GM12878 (cell line): Measurements from ENCODE around the gene RCOR1. TPM values are rescaled to one million over a fixed set of nuclear protein-coding genes. Genes with fewer than 3 reads are reported as not detected.
A peak's percentile ranks its signal among the peaks of the same experiment; 100 is the strongest.

Experiments used
- E2F8 ChIP-seq: fragments of 450-650 bp; IDR thresholded peaks from 2 replicates; pipeline ENCODE4 v1.6.1; 2018; ENCODE audit warnings: mild to moderate bottlenecking, low read depth, moderate library complexity; ENCODE audit not compliant: partially characterized antibody
- IRF5 ChIP-seq: fragments of 450-650 bp; IDR thresholded peaks from 2 replicates; pipeline ENCODE4 v1.6.1; 2017; ENCODE audit warnings: borderline replicate concordance
- MEF2B ChIP-seq: fragments of 450-650 bp; IDR thresholded peaks from 2 replicates; pipeline ENCODE4 v1.6.1; 2018; ENCODE audit warnings: mild to moderate bottlenecking, moderate library complexity; ENCODE audit not compliant: partially characterized antibody, poor library complexity, severe bottlenecking
- NFIC ChIP-seq: IDR thresholded peaks from 2 replicates; pipeline ENCODE4 v1.6.1; 2012; ENCODE audit warnings: low read depth, mild to moderate bottlenecking, inconsistent platforms, low read length, moderate library complexity
- PRDM15 ChIP-seq: fragments of 450-650 bp; formaldehyde crosslinking; IDR thresholded peaks from 2 replicates; pipeline ENCODE4 v1.4.0; 2020; ENCODE audit warnings: mild to moderate bottlenecking, moderate library complexity
- RB1 ChIP-seq: fragments of 450-650 bp; formaldehyde crosslinking; IDR thresholded peaks from 2 replicates; pipeline ENCODE4 v1.6.1; 2017; ENCODE audit warnings: mild to moderate bottlenecking, borderline replicate concordance
- SIN3A ChIP-seq: IDR thresholded peaks from 2 replicates; pipeline ENCODE4 v1.6.1; 2012; ENCODE audit warnings: low read depth, low read length, improper control_type of control experiment
- SREBF2 ChIP-seq: IDR thresholded peaks from 2 replicates; pipeline ENCODE4 v1.6.1; 2012; ENCODE audit warnings: mild to moderate bottlenecking, low read length
- USF1 ChIP-seq: IDR thresholded peaks from 2 replicates; pipeline ENCODE4 v1.6.1; 2011; ENCODE audit warnings: borderline replicate concordance, low read depth, mild to moderate bottlenecking, moderate library complexity, mixed read lengths, low read length; ENCODE audit not compliant: insufficient read depth; ENCODE audit errors: extremely low read length
- polyA plus RNA-seq, 11 experiments: library from polyadenylated mRNA; depleted of rRNA in 4 of 11; unstranded in 6 of 11; stranded (reverse) in 5 of 11; fragments of >200 nt; fragmentation: Nextera tagmentation in 4 of 11; fragmentation: Illumina TruSeq in 1 of 11; extraction: Ambion mirVana in 4 of 11; extraction: Trizol in 1 of 11; gene quantifications; 1 replicate in 1 of 11; 2 replicates in 10 of 11; pipeline versions ENCODE4 v1.2.1 to v1.2.3, GENCODE V29; 2011 to 2016; ENCODE audit warnings: inconsistent platforms in 2 of 11, missing spikeins in 2 of 11, low read depth in 1 of 11
- total RNA-seq, 4 experiments: library from RNA; depleted of rRNA in 3 of 4; stranded (reverse); fragments of >200 nt in 3 of 4; fragmentation: Illumina TruSeq in 1 of 4; extraction: Trizol in 1 of 4; gene quantifications; 2 replicates each; pipeline versions ENCODE4 v1.2.1 to v1.2.3, GENCODE V29; 2013 to 2021
- TF ChIP-seq, protein P1 (sequence below): fragments of 450-650 bp; IDR thresholded peaks from 2 replicates; pipeline ENCODE4 v1.6.1; 2017; ENCODE audit warnings: mild to moderate bottlenecking, moderate library complexity
- TF ChIP-seq, protein P2 (sequence below): fragments of 450-650 bp; IDR thresholded peaks from 2 replicates; pipeline ENCODE4 v1.6.1; 2017; ENCODE audit warnings: mild to moderate bottlenecking

RCOR1 gene
- total and polyA plus RNA-seq, 10 of the 15 experiments (the other 5 are each of a cell fraction or from before 2014, with no cell fraction given): 1.6 to 12.2 (median 4.4) TPM

DNA sequence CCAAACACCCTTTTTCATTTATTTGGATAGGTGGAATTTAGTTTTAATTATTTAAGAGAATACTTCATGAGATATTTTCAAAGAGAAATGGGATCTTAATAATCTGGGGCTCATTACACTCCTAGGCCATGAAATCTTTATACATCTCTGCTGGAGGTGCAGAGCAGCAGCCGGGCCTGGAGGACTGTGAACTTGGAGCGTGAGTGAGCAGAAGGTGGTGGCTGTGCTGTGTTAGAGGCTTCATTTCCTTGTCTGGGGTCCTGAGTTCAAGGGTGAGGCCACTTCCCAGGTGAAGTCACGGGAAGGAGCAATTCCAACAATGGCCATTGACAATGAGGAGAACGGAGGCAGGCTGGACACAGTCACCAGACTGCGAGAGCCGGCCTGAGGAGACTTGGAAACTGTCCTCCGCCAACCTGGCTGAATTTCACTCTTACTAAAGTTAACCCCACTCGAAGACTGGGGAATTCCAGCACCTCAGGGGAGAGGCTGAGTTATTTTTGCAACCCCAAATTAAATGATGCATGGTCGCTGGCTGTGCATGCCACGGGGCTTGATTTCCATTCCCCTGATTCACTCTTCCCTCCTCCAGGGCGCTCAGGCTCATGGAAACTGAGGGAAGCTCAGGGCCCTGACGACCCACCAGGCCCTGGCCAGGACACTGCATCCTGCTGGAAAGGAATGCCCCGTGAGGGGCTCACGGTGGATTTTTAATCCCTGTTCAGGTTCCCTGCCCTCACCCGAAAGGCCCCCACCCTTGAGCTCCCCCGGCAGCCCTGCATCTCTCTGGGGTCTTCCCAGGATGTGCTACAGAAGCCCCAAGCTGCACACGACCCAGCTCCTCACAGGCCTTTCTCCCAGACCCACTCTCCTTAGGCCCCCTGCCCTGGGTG lies 162.2 kb downstream of the RCOR1 start (continued):
- TF ChIP-seq PRDM15 (CRISPR knock-in tag) (no peak), SIN3A (no peak), USF1 (no peak), MEF2B (peak; percentile 89), SREBF2 (no peak), RB1 (0 out of 2 replicates have a peak, but pooled peaks have one; percentile 35), NFIC (peak; percentile 74; the same call in 1 of the 2 replicates), IRF5 (no peak), E2F8 (no peak)
- TF ChIP-seq, protein P1, sequence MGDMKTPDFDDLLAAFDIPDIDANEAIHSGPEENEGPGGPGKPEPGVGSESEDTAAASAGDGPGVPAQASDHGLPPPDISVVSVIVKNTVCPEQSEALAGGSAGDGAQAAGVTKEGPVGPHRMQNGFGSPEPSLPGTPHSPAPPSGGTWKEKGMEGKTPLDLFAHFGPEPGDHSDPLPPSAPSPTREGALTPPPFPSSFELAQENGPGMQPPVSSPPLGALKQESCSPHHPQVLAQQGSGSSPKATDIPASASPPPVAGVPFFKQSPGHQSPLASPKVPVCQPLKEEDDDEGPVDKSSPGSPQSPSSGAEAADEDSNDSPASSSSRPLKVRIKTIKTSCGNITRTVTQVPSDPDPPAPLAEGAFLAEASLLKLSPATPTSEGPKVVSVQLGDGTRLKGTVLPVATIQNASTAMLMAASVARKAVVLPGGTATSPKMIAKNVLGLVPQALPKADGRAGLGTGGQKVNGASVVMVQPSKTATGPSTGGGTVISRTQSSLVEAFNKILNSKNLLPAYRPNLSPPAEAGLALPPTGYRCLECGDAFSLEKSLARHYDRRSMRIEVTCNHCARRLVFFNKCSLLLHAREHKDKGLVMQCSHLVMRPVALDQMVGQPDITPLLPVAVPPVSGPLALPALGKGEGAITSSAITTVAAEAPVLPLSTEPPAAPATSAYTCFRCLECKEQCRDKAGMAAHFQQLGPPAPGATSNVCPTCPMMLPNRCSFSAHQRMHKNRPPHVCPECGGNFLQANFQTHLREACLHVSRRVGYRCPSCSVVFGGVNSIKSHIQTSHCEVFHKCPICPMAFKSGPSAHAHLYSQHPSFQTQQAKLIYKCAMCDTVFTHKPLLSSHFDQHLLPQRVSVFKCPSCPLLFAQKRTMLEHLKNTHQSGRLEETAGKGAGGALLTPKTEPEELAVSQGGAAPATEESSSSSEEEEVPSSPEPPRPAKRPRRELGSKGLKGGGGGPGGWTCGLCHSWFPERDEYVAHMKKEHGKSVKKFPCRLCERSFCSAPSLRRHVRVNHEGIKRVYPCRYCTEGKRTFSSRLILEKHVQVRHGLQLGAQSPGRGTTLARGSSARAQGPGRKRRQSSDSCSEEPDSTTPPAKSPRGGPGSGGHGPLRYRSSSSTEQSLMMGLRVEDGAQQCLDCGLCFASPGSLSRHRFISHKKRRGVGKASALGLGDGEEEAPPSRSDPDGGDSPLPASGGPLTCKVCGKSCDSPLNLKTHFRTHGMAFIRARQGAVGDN: peak; percentile 65; the same call in 1 of the 2 replicates
- TF ChIP-seq, protein P2, sequence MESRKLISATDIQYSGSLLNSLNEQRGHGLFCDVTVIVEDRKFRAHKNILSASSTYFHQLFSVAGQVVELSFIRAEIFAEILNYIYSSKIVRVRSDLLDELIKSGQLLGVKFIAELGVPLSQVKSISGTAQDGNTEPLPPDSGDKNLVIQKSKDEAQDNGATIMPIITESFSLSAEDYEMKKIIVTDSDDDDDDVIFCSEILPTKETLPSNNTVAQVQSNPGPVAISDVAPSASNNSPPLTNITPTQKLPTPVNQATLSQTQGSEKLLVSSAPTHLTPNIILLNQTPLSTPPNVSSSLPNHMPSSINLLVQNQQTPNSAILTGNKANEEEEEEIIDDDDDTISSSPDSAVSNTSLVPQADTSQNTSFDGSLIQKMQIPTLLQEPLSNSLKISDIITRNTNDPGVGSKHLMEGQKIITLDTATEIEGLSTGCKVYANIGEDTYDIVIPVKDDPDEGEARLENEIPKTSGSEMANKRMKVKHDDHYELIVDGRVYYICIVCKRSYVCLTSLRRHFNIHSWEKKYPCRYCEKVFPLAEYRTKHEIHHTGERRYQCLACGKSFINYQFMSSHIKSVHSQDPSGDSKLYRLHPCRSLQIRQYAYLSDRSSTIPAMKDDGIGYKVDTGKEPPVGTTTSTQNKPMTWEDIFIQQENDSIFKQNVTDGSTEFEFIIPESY: no peak
